Thyroid gland (tissue), 4 donors: Measurements from ENCODE around the gene GRIA1.

Experiments
- POLR2A ChIP-seq, 2 donors: fragments of 450-650 bp; IDR thresholded peaks; one replicate each; pipeline ENCODE4 v1.6.1; 2017; ENCODE audit warnings: antibody characterized with exemption in 2 of 2, mild to moderate bottlenecking in 2 of 2, moderate library complexity in 1 of 2
- TF ChIP-seq, protein P1 (sequence below), 6 experiments: fragments of 200-600 bp in 3 of 6; fragments of 450-650 bp in 3 of 6; sonication (generic) in 3 of 6; IDR thresholded peaks; one replicate each; pipeline ENCODE4 v1.5.1; 2016 to 2019; ENCODE audit warnings: antibody characterized with exemption in 6 of 6, mild to moderate bottlenecking in 2 of 6, inconsistent platforms in 1 of 6, moderate library complexity in 1 of 6

DNA sequence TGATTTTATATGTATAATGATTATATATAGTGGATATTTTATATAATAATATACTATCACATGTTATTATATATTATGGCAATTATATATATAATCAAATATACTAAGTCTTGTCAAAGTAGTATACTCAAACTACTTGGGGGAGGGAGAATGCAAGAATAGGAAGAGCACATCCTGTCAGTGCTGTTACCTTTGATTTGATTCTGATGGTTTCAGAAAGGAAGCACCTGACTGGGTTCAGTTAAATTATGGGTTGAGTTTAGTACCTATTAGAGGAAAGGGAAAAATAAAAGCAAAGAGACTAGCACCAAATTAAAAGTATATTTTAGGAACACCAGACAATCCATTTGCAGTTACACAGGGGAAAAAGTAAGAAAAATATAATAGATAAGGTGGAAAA is 107.6 kb downstream of the GRIA1 start:
- TF ChIP-seq, protein P1, sequence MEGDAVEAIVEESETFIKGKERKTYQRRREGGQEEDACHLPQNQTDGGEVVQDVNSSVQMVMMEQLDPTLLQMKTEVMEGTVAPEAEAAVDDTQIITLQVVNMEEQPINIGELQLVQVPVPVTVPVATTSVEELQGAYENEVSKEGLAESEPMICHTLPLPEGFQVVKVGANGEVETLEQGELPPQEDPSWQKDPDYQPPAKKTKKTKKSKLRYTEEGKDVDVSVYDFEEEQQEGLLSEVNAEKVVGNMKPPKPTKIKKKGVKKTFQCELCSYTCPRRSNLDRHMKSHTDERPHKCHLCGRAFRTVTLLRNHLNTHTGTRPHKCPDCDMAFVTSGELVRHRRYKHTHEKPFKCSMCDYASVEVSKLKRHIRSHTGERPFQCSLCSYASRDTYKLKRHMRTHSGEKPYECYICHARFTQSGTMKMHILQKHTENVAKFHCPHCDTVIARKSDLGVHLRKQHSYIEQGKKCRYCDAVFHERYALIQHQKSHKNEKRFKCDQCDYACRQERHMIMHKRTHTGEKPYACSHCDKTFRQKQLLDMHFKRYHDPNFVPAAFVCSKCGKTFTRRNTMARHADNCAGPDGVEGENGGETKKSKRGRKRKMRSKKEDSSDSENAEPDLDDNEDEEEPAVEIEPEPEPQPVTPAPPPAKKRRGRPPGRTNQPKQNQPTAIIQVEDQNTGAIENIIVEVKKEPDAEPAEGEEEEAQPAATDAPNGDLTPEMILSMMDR (IDR thresholded peaks at IDR 0.05): no peak
- no peak for TF ChIP-seq POLR2A (IDR thresholded peaks at IDR 0.05)
